Bronchial epithelial cell (primary cell): ENCODE results near the gene PTPN14. TPM values are rescaled to one million over a fixed set of nuclear protein-coding genes. Genes with fewer than 3 reads are reported as not detected.

ENCODE experiments used
- DNase-seq: peaks from one replicate; pipeline ENCODE4 v3.0.0-alpha.2; 2010; ENCODE audit warnings: low read depth
- FAIRE-seq: peaks from 2 replicates; lab custom pipeline; 2011; peaks lifted over from hg19 to GRCh38; lab: Jason Lieb, UNC
- H3K27me3 ChIP-seq: 2 replicates; pipeline ENCODE4 v1.5.1; 2011; ENCODE audit warnings: low read length; ENCODE audit not compliant: control insufficient read depth, insufficient read depth
- H3K36me3 ChIP-seq: 2 replicates; pipeline ENCODE4 v1.5.1; 2011; ENCODE audit warnings: low read length; ENCODE audit not compliant: control insufficient read depth, insufficient read depth
- H3K4me3 ChIP-seq: 2 replicates; pipeline ENCODE4 v1.5.1; 2011; ENCODE audit warnings: mild to moderate bottlenecking, low read depth, low read length, control low read depth
- total RNA-seq: library from RNA; depleted of rRNA; stranded (reverse); fragments of >200 nt; gene quantifications from 2 replicates; pipeline ENCODE4 v1.2.1, GENCODE V29; 2014
- TF ChIP-seq, protein P1 (sequence below): IDR thresholded peaks from 2 replicates; pipeline ENCODE4 v1.5.1; 2011; ENCODE audit warnings: mild to moderate bottlenecking, moderate library complexity, low read length, control low read depth, inconsistent platforms; ENCODE audit not compliant: insufficient read depth, severe bottlenecking

Gene PTPN14
- total RNA-seq, 1 donor from 2014 or later = 28.4 TPM

DNA sequence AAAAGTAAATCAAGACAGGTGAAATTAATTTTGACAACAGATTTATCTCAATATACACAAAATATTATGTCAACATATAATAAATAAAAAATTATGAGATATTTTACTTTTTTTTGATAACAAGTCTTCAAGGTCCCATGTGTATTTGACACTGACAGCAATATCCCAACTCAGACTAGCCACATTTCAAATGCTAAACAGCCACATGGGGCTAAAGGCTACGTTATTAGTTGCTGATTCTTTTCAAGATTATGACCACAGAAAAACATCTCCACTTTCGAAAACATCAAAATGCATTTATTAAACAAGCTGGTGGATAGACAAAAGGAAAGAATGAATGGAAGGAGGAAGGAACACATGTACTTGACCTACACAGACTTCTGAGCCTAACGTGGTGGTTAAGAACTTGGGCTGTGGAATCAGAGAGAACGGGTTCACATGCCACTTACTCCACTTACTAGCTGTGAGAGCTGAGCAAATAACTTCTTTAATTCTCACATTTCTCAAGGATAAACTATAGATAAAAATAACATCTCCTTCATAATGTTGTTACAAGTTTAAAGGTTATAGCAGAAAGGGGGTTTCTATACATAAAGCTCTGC is 13.4 kb downstream of the PTPN14 start:
- Histone ChIP-seq H3K36me3 (peaks cover 5% of the 10 kb centered on the region), H3K27me3 (no peaks in the 10 kb centered on the region), H3K4me3 (no peak overlapping the region)
- DNase-seq = no peak
- TF ChIP-seq, protein P1, sequence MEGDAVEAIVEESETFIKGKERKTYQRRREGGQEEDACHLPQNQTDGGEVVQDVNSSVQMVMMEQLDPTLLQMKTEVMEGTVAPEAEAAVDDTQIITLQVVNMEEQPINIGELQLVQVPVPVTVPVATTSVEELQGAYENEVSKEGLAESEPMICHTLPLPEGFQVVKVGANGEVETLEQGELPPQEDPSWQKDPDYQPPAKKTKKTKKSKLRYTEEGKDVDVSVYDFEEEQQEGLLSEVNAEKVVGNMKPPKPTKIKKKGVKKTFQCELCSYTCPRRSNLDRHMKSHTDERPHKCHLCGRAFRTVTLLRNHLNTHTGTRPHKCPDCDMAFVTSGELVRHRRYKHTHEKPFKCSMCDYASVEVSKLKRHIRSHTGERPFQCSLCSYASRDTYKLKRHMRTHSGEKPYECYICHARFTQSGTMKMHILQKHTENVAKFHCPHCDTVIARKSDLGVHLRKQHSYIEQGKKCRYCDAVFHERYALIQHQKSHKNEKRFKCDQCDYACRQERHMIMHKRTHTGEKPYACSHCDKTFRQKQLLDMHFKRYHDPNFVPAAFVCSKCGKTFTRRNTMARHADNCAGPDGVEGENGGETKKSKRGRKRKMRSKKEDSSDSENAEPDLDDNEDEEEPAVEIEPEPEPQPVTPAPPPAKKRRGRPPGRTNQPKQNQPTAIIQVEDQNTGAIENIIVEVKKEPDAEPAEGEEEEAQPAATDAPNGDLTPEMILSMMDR = no peak
- no peak for FAIRE-seq

DNA sequence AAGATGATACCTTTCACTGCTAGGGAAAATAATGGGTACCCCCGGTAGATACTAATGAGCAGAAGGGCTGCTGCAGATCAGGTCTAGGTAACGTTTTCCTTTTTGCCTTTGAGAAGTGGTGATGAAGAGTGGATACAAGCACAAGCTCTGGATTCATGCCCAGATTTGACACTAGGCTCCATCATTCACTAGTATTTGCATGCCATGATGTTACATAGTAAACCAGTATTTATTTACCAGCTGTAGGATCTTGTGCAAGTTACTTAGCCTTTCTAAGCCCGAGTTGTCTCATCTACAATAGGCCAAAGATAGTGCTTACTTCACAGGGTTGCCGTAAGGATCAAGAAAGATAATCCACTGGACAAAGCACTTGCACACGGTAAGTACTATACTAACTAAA is 14.2 kb downstream of the PTPN14 start:
- DNase-seq = peak; percentile 53

DNA sequence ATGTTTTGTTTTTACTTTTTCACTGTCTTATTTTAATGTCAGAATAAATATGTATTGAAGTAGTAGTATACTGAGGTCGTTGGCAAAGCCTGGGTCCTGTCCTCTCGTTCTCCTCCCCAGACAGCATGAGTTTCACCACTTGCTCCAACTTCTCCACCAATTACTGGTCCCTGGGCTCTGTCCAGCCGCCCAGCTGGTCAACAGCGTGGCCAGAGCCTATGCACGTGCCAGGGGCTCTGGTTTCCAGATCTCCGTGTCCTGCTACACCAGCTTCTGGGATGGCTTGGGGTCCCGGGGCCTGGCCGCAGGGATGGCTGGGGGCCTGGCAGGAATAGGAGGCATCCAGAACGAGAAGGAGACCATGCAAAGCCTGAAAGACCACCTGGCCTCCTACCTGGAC is 19.3 kb downstream of the PTPN14 start:
- FAIRE-seq = no peak

More for the DNA sequence above, 14.2 kb downstream of the PTPN14 start:
- Histone ChIP-seq H3K4me3 (no peak overlapping the region), H3K36me3 (peaks cover 9% of the 10 kb centered on the region), H3K27me3 (no peaks in the 10 kb centered on the region)
- TF ChIP-seq, protein P1 = no peak
- FAIRE-seq = no peak

DNA sequence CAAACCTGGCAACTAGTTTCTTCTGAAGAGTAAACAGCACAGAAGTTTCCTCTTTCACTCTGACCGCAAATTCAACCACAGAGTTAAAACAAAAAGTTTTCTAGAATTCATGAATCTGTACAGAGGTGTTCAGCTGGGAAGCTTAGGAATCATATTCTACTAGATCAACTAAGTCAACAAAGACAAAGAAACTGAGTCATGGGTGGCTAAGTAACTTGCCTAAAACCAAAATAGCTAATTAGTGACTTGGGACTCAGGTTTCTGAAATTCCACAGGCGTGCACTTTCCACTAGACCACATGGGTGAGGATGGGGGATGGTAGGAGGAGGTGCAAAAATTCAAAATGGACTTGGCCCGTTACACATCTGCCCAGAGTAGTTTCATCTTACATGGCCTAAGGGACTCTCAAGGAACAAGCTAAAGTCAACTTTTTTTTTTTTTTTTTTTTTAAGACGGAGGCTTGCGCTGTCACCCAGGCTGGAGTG is 25.8 kb downstream of the PTPN14 start:
- peak; percentile 93 for DNase-seq

More for the DNA sequence above, 19.3 kb downstream of the PTPN14 start:
- H3K4me3 ChIP-seq = no peak overlapping the region
- peaks cover 9% of the 10 kb centered on the region for H3K36me3 ChIP-seq
- TF ChIP-seq, protein P1 = no peak
- no peak for DNase-seq
- no peaks in the 10 kb centered on the region for H3K27me3 ChIP-seq

DNA sequence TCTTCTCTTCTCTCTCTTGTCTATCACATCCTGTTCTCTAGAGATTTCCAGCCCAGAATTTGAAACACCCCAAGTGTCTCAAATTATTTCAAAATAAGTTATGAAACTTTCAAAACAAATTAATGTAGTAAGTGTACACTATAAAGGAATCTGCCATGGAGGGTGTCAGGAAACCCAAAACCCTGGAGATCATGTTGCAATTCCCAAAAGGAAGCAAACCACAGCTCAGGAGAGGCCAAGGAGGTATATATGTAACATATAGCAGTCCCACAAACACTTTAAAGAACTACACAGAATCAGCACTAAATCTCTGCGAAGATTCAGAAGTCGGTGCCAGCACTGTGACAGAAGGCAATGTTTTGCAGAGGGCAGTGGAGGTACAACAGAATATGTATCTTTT is 26.6 kb downstream of the PTPN14 start:
- TF ChIP-seq, protein P1 = no peak
- no peak for FAIRE-seq

More for the DNA sequence above, 25.8 kb downstream of the PTPN14 start:
- TF ChIP-seq, protein P1 = no peak
- no peak for FAIRE-seq
- no peak overlapping the region for H3K4me3 ChIP-seq
- H3K36me3 ChIP-seq = no peaks in the 10 kb centered on the region
- H3K27me3 ChIP-seq = no peaks in the 10 kb centered on the region

More for the DNA sequence above, 26.6 kb downstream of the PTPN14 start:
- H3K4me3 ChIP-seq = no peak overlapping the region
- H3K27me3 ChIP-seq = no peaks in the 10 kb centered on the region
- H3K36me3 ChIP-seq = no peaks in the 10 kb centered on the region
- DNase-seq = no peak
